ENCODE results near the gene GRIA4.

The GRIA4 gene

GRCh38 chr11:105619556-105619955, 9.7 kb downstream of the GRIA4 start:
- DNase-seq: no peak
- Histone ChIP-seq H3K9me3 (no peaks in the 10 kb centered on the region), H3K27me3 (no peaks in the 10 kb centered on the region), H3K4me1 (peaks cover 10% of the 10 kb centered on the region), H3K36me3 (peaks cover 6% of the 10 kb centered on the region), H3K4me3 (ENCODE audit: low read depth, low read length) (no peak overlapping the region)
- no peak for TF ChIP-seq CTCF (IDR thresholded peaks at IDR 0.05; ENCODE audit: low read depth, low read length)

- Histone ChIP-seq H3K27me3 (no peaks in the 10 kb centered on the region), H3K9me3 (no peaks in the 10 kb centered on the region), H3K36me3 (peaks cover 6% of the 10 kb centered on the region), H3K4me3 (ENCODE audit: low read depth, low read length) (no peak overlapping the region), H3K4me1 (peaks cover 10% of the 10 kb centered on the region)
- no peak for DNase-seq
- no peak for TF ChIP-seq CTCF (IDR thresholded peaks at IDR 0.05; ENCODE audit: low read depth, low read length)
Measured at GRCh38 chr11:105622016-105622415, 12.1 kb downstream of the GRIA4 start.

- H3K36me3 ChIP-seq: no peaks in the 10 kb centered on the region
- TF ChIP-seq CTCF (IDR thresholded peaks at IDR 0.05; ENCODE audit: low read depth, low read length): no peak
- DNase-seq: no peak
Measured at GRCh38 chr11:105632316-105632715, 22.4 kb downstream of the GRIA4 start.

GRCh38 chr11:105635466-105635865, 25.6 kb downstream of the GRIA4 start:
- Histone ChIP-seq H3K4me3 (ENCODE audit: low read depth, low read length) (no peak overlapping the region), H3K36me3 (no peaks in the 10 kb centered on the region), H3K4me1 (peaks cover 37% of the 10 kb centered on the region), H3K27me3 (no peaks in the 10 kb centered on the region), H3K9me3 (no peaks in the 10 kb centered on the region)
- no peak for DNase-seq
- no peak for TF ChIP-seq CTCF (IDR thresholded peaks at IDR 0.05; ENCODE audit: low read depth, low read length)

More at GRCh38 chr11:105632316-105632715, 22.4 kb downstream of the GRIA4 start:
- Histone ChIP-seq H3K4me1 (peaks cover 30% of the 10 kb centered on the region), H3K9me3 (no peaks in the 10 kb centered on the region), H3K4me3 (ENCODE audit: low read depth, low read length) (no peak overlapping the region), H3K27me3 (no peaks in the 10 kb centered on the region)

GRCh38 chr11:105636496-105636895, 26.6 kb downstream of the GRIA4 start:
- H3K27me3 ChIP-seq: no peaks in the 10 kb centered on the region
- no peak for DNase-seq
- no peaks in the 10 kb centered on the region for H3K9me3 ChIP-seq
- H3K4me1 ChIP-seq: peaks cover 31% of the 10 kb centered on the region
- no peaks in the 10 kb centered on the region for H3K36me3 ChIP-seq
- TF ChIP-seq CTCF (IDR thresholded peaks at IDR 0.05; ENCODE audit: low read depth, low read length): no peak
- H3K4me3 ChIP-seq (ENCODE audit: low read depth, low read length): no peak overlapping the region

GRCh38 chr11:105639527-105639926, 29.7 kb downstream of the GRIA4 start:
- no peak for DNase-seq
- no peaks in the 10 kb centered on the region for H3K27me3 ChIP-seq
- TF ChIP-seq CTCF (IDR thresholded peaks at IDR 0.05; ENCODE audit: low read depth, low read length): no peak

More at GRCh38 chr11:105639527-105639926, 29.7 kb downstream of the GRIA4 start:
- Histone ChIP-seq H3K9me3 (no peaks in the 10 kb centered on the region), H3K36me3 (no peaks in the 10 kb centered on the region; the same call in 1 of the 2 replicates), H3K4me1 (peaks cover 33% of the 10 kb centered on the region), H3K4me3 (ENCODE audit: low read depth, low read length) (0 out of 2 replicates have a peak overlapping the region, but pooled peaks have one; percentile 3)

All from BE2C (cell line).